ENCODE results near the gene WFIKKN2. TPM values are rescaled to one million over a fixed set of nuclear protein-coding genes. Genes with fewer than 3 reads are reported as not detected.

Gene WFIKKN2
- total and polyA plus RNA-seq, 2 of the 13 experiments (the other 11 are each of a cell fraction or from before 2014, with no cell fraction given) = not detected

DNA sequence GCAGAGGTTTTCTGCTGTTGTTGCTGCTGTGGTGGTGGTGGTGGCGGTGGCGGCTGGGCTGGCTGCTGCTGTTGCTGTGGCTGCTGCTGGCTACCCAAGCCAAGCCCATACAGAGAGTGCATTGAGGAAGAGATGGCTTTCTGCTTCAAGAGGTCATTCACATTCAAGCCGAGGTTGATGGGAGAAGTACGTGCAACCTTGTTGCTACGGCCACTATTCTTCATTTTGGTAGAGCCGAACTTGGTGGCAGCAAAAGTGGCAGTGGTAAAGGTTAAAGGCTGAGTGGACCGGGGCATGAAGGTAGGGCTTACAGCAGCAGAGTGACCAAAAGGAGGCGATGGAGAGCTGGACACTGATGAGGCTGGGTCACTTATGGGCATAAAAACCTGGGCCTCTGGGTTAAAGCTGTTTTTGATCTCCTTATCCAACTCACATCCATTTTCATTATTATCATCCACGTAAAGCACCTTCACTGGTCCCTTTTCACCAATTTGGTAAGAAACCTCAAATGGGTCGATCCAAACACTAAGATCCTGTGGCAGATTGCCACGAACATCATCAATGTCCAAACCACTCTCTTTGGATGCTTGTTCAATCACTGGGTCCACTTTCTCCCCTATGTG is 27.9 kb downstream of the WFIKKN2 start (continued):
- no peak for TF ChIP-seq CREB1 (IDR thresholded peaks at IDR 0.05)
- no peak for TF ChIP-seq CREB1 (CRISPR knock-in tag; IDR thresholded peaks at IDR 0.05)
- TF ChIP-seq, protein P1, sequence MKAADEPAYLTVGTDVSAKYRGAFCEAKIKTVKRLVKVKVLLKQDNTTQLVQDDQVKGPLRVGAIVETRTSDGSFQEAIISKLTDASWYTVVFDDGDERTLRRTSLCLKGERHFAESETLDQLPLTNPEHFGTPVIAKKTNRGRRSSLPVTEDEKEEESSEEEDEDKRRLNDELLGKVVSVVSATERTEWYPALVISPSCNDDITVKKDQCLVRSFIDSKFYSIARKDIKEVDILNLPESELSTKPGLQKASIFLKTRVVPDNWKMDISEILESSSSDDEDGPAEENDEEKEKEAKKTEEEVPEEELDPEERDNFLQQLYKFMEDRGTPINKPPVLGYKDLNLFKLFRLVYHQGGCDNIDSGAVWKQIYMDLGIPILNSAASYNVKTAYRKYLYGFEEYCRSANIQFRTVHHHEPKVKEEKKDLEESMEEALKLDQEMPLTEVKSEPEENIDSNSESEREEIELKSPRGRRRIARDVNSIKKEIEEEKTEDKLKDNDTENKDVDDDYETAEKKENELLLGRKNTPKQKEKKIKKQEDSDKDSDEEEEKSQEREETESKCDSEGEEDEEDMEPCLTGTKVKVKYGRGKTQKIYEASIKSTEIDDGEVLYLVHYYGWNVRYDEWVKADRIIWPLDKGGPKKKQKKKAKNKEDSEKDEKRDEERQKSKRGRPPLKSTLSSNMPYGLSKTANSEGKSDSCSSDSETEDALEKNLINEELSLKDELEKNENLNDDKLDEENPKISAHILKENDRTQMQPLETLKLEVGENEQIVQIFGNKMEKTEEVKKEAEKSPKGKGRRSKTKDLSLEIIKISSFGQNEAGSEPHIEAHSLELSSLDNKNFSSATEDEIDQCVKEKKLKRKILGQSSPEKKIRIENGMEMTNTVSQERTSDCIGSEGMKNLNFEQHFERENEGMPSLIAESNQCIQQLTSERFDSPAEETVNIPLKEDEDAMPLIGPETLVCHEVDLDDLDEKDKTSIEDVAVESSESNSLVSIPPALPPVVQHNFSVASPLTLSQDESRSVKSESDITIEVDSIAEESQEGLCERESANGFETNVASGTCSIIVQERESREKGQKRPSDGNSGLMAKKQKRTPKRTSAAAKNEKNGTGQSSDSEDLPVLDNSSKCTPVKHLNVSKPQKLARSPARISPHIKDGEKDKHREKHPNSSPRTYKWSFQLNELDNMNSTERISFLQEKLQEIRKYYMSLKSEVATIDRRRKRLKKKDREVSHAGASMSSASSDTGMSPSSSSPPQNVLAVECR (CRISPR knock-in tag; IDR thresholded peaks at IDR 0.05; ENCODE audit: borderline replicate concordance) = peak; percentile 52; the same call in 1 of the 2 replicates
- no peak for TF ChIP-seq ZNF75D (CRISPR knock-in tag; IDR thresholded peaks at IDR 0.05; ENCODE audit: borderline replicate concordance)
- TF ChIP-seq PAF1 (CRISPR knock-in tag; IDR thresholded peaks at IDR 0.05) = peak; percentile 85
- peak; percentile 58; the same call in 1 of the 2 replicates for TF ChIP-seq HDAC1 (CRISPR knock-in tag; IDR thresholded peaks at IDR 0.05)
- 0 out of 2 replicates have a peak, but pooled peaks have one; percentile 12 for TF ChIP-seq MIER2 (CRISPR knock-in tag; IDR thresholded peaks at IDR 0.05)
- TF ChIP-seq, protein P2, sequence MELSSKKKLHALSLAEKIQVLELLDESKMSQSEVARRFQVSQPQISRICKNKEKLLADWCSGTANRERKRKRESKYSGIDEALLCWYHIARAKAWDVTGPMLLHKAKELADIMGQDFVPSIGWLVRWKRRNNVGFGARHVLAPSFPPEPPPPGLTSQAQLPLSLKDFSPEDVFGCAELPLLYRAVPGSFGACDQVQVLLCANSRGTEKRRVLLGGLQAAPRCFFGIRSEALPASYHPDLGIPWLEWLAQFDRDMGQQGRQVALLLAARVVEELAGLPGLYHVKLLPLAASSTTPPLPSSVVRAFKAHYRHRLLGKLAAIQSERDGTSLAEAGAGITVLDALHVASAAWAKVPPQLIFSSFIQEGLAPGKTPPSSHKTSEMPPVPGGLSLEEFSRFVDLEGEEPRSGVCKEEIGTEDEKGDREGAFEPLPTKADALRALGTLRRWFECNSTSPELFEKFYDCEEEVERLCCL (CRISPR knock-in tag; IDR thresholded peaks at IDR 0.05; ENCODE audit: borderline replicate concordance) = no peak
- TF ChIP-seq GTF3A (CRISPR knock-in tag; conservative IDR thresholded peaks at IDR 0.05) = 0 out of 2 replicates have a peak, but pooled peaks have one; percentile 28
- TF ChIP-seq ATF7-NPFF (CRISPR knock-in tag; IDR thresholded peaks at IDR 0.05; ENCODE audit: low read depth) = peak; percentile 24; the same call in 1 of the 2 replicates
- 0 out of 2 replicates have a peak, but pooled peaks have one; percentile 21 for TF ChIP-seq ZNF782 (CRISPR knock-in tag; IDR thresholded peaks at IDR 0.05; ENCODE audit: borderline replicate concordance)
- TF ChIP-seq ZNF644 (CRISPR knock-in tag; IDR thresholded peaks at IDR 0.05; ENCODE audit: low read depth) = 0 out of 2 replicates have a peak, but pooled peaks have one; percentile 40
- TF ChIP-seq SAP130 (CRISPR knock-in tag; IDR thresholded peaks at IDR 0.05; ENCODE audit: low read depth) = peak; percentile 73; the same call in 1 of the 2 replicates
- TF ChIP-seq SUZ12 (IDR thresholded peaks at IDR 0.05; ENCODE audit: low read depth, low read length) = no peak
- TF ChIP-seq, protein P3, sequence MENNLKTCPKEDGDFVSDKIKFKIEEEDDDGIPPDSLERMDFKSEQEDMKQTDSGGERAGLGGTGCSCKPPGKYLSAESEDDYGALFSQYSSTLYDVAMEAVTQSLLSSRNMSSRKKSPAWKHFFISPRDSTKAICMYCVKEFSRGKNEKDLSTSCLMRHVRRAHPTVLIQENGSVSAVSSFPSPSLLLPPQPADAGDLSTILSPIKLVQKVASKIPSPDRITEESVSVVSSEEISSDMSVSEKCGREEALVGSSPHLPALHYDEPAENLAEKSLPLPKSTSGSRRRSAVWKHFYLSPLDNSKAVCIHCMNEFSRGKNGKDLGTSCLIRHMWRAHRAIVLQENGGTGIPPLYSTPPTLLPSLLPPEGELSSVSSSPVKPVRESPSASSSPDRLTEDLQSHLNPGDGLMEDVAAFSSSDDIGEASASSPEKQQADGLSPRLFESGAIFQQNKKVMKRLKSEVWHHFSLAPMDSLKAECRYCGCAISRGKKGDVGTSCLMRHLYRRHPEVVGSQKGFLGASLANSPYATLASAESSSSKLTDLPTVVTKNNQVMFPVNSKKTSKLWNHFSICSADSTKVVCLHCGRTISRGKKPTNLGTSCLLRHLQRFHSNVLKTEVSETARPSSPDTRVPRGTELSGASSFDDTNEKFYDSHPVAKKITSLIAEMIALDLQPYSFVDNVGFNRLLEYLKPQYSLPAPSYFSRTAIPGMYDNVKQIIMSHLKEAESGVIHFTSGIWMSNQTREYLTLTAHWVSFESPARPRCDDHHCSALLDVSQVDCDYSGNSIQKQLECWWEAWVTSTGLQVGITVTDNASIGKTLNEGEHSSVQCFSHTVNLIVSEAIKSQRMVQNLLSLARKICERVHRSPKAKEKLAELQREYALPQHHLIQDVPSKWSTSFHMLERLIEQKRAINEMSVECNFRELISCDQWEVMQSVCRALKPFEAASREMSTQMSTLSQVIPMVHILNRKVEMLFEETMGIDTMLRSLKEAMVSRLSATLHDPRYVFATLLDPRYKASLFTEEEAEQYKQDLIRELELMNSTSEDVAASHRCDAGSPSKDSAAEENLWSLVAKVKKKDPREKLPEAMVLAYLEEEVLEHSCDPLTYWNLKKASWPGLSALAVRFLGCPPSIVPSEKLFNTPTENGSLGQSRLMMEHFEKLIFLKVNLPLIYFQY (CRISPR knock-in tag; IDR thresholded peaks at IDR 0.05; ENCODE audit: borderline replicate concordance) = peak; percentile 62; the same call in 1 of the 2 replicates
- TF ChIP-seq RELA (CRISPR knock-in tag; IDR thresholded peaks at IDR 0.05) = no peak
- TF ChIP-seq, protein P4, sequence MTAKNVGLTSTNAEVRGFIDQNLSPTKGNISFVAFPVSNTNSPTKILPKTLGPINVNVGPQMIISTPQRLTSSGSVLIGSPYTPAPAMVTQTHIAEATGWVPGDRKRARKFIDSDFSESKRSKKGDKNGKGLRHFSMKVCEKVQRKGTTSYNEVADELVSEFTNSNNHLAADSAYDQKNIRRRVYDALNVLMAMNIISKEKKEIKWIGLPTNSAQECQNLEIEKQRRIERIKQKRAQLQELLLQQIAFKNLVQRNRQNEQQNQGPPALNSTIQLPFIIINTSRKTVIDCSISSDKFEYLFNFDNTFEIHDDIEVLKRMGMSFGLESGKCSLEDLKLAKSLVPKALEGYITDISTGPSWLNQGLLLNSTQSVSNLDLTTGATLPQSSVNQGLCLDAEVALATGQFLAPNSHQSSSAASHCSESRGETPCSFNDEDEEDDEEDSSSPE (CRISPR knock-in tag; IDR thresholded peaks at IDR 0.05) = no peak; the same call in 1 of the 2 replicates
- TF ChIP-seq PHF8 (CRISPR knock-in tag; IDR thresholded peaks at IDR 0.05) = peak; percentile 54
- peak; percentile 25 for TF ChIP-seq ASH2L (IDR thresholded peaks at IDR 0.05; ENCODE audit: insufficient read length, low read depth, low read length)
- TF ChIP-seq ZSCAN12 (CRISPR knock-in tag; IDR thresholded peaks at IDR 0.05) = no peak
